Skin of body (tissue), 2 donors: ENCODE results near the gene CX3CL1. TPM values are rescaled to one million over a fixed set of nuclear protein-coding genes. Genes with fewer than 3 reads are reported as not detected.
"Not testable (repeated sequence)": the region's sequence is repeated elsewhere in the genome, so short reads cannot be mapped to it uniquely, and the experiment has no call there.

ENCODE experiments used
- DNase-seq: peaks from one replicate; lab custom pipeline; 2025; lab: John Stamatoyannopoulos, UW
- total RNA-seq: library from RNA; depleted of rRNA; stranded (reverse); fragments of >200 nt; gene quantifications from one replicate; pipeline ENCODE4 v1.2.3, GENCODE V29; 2014

Gene CX3CL1
- 2.6 TPM for total RNA-seq

DNA sequence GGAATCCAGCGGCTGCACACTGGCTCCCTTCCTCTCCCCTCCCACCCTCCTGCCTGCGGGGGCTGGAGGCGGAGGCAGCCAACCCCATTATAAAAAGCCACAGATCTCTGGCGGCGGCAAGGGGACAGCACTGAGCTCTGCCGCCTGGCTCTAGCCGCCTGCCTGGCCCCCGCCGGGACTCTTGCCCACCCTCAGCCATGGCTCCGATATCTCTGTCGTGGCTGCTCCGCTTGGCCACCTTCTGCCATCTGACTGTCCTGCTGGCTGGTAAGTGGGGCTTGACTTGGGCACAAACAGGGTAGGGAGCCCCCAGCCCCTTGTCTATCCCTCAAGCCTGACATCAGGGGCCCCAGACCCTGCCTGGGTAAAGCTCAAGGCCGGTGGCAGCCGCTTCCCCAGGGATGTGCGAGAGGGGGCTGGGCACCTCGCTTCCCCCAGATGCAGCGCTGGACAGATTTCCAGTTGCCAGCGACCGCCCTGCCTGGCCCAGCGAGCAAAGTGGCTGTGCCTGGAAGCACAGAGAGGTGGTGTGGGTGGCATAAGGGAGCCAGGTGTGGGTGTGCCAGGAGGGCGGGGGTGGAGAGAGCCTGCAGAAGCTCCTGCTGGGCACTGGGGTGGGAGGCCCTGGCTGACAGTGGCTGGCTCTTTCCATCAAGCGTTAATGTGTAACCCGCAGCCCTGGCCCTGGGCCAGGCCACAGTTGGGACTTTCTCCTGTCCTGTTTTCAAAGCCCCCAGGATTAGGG is at the start of gene CX3CL1:
CX3CL1 (plus strand) TSS at position 119 of the 745 bp plus-strand sequence; CDS start at position 198, 79 bp downstream.
- DNase-seq, result no peak

DNA sequence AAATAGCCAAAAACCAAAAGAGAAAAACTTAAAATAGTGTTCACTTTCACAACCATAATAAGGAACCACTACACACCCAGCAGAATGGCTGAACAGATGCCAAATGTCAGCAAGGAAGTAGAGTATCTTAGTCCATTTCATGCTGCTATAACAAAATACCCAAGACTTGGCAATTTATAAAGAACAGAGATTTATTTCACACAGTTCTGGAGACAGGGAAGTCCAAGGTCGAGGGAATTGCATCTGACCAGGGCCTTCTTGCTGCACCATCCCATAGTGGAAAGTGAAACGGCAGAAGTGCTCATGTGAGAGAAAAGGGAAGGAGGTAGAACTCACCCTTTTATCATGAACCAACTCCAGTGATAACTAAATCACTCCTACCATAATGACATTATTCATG is 47.5 kb upstream of the CX3CL1 start:
- DNase-seq, result no peak

DNA sequence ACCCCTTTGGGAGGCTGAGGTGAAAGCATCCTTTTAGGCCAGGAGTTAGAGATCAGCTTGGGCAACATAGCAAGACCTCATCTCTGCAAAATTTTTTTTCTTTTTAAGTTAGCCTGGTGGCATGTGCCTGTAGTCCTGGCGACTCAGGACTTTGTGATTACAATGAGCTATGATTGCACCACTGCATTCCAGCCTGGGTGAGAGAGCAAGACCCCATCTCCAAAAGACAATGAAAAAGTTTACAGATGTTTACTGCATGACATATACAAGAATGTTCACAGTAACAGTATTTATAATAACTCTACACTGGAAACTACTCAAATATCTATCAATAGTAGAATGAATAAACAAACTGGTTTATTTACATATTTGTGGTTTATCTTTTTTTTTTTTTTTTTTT is 46.8 kb upstream of the CX3CL1 start:
- DNase-seq, result no peak

DNA sequence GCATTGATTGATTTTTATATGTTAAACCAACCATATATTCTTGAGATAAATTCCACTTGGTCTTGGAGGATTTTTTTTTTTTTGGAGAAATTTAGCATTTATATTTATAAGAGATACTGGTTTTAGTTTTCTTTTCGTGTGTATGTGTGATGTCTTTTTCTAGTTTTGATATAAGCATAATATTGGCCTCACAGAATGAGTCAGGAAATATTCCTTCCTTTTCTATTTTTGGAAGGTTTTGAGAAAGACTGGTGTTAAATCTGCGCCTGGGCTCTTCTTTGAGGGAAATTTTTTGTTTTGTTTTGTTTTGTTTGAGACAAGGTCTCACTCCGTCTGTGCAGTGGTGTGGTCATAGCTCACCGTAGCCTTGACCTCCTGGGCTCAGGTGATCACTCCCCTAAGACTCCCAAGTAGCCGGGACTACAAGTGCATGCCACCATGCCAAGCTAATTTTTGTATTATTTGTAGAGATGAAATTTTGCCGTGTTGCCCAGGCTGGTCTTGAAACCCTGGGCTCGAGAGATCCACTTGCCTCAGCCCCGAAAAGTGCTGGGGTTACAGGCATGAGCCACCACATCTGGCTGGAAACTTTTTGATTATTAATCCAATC is 42.5 kb upstream of the CX3CL1 start:
- DNase-seq, result no peak

DNA sequence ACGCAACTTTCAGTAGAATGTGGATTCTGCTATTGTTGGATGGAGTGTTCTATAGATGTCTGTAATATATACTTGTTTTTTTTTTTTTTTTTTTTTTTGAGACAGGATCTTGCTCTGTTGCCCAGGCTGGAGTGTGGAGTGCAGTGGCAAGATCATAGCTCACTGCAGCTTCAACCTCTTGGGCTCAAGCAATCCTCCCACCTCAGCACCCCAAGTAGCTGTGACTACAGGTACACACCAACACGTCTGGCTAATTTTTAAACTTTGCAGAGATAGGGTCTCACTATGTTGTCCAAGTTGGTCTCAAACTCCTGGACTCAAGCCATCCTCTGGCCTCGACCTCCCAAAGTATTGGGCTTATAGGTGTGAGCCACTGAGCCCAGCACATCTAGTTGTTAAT is 40.9 kb upstream of the CX3CL1 start:
- DNase-seq, result no peak

DNA sequence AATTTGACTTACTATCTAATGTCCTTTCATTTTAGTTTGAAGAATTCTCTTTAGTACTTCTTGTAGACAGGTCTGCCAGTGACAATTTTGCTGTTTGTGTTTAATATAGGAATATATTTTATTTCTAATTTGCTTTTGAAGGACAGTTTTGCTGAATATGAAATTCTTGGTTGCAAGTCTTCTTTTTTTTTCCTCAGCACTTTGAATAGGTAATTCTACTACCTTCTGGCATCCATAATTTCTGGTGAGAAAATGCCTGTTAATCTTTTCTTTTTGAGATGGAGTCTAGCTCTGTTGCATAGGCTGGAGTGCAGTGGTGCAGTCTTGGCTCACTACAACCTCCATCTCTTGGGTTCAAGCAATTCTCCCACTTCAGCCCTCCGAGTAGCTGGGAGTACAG is 38.9 kb upstream of the CX3CL1 start:
- DNase-seq, result no peak

DNA sequence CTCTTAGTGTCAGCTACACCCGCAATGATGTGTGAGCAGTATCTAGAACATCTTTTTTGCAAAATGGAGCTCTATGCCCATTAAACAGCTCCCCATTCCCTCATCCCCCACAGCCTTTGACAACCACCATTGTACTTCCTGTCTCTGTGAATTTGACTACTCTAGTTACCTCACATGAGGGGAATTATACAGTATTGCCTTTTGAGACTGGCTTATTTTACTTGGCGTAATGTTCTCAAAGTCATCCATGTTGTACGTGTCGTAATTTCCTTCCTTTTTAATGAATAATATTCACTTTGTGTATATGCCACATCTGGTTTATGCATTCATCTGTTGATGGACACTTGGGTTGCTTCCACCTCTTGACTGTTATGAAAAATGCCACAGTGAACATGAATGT is 36.9 kb upstream of the CX3CL1 start:
- no peak for DNase-seq

DNA sequence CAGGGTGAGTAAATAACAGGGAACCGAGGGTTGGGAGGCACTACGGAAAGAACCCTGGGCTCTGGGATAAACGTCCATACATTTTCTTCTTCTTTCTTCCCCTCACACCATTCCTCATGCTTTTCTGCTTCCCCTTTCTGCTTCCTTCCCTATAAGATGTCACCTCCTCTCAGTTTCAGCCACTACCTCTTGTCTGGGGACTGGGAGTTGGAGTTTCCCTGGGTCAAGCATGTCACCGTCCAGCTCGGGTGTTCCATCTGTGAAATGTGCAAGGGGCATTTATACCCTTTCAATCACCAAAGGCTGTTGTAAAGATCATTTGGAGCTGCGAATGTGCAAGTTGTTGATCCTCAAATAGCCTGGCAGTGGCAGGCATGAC is 31.2 kb upstream of the CX3CL1 start:
- DNase-seq, result no peak

DNA sequence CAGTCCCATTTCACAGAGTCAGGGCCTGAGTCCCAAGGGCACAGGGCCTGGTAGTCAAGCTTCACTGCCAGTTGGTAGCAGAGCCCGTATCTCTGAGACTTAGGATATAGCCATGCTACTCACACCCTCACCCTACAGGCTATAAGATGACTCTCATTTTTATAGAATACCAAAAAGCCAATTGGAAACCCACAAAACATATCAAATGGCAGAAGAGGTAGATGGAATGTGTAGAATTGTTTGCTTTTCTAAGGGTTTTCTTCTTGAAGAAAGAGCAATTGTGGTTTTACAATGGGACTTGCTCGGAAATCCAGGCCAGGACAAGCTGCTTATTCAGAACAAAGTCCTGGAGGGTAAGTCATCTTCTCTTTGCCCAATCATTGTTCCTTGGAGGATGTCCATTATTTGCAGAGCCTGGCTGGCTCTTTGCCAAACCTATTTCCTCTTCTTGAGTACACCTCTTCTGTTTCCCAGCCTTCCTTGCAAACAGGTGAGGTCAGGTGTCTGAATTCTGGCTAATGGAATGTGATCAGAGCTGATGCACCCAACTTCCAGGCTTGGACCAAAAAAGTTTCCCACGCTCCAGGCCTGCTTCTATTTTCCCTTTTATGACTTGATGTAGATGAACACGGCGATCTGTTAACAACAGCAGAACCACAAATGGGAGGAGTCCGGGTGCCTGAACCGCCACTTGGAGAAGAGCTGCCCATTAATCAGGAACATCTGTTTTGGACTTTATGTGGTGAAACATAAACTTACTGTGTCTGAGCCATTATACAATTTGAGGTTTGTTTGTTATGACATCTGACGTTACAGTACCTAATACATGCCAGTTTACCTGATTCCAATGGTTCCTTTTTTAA is 30.6 kb upstream of the CX3CL1 start:
- DNase-seq, result peak; percentile 13

DNA sequence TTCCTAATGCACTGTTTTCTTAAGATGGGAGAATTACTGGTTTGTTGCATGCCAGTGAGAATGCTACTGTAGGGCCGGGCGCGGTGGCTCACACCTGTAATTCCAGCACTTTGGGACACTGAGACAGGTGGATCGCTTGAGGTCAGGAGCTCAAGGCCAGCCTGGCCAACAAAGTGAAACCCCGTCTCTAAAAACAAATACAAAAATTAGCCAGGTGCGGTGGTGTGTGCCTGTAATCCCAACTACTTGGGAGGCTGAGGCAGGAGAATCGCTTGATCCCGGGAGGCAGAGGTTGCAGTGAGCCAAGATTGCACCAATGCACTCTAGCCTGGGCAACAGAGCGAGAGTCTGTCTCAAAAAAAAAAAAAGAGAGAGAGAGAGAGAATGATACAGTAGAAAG is 29.7 kb upstream of the CX3CL1 start:
- DNase-seq, result not testable (repeated sequence)

DNA sequence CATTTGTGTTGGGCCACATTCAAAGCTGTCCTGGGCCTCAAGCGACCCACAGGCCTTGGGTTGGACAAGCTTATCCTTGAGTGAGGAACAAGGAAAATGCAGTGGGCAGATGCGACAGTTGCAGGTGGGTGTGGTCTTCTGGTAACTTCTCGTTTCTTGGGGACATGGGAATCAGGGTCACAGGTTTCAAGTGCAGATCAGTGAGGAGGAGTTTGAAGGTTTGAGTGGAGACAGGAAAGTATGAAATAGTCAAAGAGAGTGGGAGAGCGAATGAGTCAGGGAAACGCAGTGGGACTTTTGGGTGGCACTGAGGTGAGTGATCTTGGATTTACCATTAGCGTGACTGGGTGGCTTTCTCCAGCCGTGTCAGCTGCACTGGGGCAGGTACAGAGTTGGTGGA is 29.1 kb upstream of the CX3CL1 start:
- no peak for DNase-seq

DNA sequence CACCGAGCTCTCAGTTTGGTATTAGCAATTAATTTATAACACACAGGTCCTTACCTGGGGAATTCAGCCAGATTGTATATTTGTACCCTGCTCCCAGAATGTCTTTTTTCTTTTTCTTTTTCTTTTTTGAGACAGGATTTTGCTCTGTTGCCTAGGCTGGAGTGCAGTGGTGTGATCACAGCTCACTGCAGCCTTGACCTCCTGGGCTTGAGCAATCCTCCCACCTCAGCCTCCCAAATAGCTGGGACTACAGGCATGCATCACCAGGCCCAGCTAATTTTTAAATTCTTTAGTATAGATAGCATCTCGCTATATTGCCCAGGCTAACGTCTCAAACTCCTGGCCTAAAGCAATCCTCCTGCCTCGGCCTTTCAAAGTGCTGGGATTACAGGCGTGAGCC is 28.2 kb upstream of the CX3CL1 start:
- DNase-seq, result not testable (repeated sequence)

DNA sequence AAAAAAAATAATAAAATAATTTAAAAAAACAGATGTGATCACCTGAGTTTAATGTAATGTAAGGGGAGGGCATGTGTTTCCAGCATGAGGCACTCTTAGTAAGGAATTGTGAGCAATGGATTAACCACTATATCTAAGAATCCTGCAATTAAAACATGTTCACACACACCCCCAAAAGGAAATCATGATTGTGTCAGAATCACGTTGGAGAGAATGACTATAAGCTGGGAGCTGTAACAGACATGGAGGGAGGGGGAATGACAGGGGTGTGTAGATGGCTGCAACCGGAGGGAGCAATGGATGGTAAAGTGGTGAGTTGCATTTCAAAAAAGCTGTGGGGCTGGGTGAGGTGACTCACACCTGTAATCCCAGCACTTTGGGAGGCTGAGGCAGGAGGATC is 27.3 kb upstream of the CX3CL1 start:
- no peak for DNase-seq

DNA sequence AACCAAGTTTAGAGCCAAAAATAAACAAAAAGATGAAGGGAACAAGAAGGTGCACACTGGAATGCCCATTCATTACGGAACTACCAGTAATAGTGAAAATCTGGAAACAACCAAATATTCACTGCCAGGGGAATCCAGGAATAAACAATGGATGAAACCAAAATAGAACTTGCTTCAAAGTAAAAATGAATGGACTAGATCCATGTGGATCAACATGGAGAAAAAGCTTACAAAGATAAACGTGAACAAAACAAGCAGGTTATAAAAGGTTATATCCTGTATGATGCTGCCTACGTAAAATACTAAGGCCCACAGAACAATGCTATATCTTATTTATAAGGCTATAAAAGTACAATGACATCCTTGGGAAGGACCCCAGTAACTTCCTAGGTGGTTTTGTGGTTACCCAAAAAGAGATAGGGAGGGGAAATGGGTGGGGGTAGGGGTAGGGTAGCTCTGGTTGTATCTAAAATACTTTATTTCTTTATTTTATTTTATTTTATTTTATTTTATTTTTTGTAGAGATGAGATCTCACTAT is 26.6 kb upstream of the CX3CL1 start:
- DNase-seq, result no peak

DNA sequence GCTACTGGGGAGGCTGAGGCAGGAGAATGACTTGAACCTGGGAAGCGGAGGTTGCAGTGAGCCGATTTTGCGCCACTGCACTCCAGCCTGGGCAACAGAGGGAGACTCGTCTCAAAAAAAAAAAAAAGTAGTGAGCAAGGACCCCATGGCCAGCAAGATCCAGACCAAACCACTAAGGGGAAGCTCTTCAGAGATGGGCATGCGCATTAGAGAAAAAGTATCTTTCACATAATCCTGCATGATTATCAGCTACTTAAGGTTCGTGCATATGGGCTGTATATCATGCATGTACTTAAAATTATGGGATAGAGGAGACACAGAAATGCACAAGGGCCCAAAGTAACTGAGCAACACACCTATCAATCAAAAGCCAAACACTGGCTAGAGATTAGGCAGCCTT is 24.4 kb upstream of the CX3CL1 start:
- DNase-seq, result no peak

DNA sequence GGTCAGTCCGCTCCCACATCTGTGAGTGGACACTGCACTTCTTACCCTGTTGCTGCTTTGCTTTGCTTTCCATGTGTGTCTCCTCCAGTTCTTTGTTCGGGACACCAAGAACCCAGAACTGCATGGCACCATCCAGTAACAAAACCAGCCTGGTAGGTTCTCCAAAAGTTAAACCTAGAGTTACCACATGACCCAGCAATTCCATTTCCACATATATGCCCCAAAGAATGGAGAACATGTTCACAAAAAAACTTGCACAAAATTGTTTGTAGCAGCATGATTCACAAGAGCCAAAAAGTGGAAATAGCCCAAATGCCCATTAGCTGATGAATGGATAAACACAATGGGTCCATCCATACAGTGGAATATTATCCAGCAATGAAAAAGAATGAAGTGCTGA is 24.0 kb upstream of the CX3CL1 start:
- DNase-seq, result no peak

DNA sequence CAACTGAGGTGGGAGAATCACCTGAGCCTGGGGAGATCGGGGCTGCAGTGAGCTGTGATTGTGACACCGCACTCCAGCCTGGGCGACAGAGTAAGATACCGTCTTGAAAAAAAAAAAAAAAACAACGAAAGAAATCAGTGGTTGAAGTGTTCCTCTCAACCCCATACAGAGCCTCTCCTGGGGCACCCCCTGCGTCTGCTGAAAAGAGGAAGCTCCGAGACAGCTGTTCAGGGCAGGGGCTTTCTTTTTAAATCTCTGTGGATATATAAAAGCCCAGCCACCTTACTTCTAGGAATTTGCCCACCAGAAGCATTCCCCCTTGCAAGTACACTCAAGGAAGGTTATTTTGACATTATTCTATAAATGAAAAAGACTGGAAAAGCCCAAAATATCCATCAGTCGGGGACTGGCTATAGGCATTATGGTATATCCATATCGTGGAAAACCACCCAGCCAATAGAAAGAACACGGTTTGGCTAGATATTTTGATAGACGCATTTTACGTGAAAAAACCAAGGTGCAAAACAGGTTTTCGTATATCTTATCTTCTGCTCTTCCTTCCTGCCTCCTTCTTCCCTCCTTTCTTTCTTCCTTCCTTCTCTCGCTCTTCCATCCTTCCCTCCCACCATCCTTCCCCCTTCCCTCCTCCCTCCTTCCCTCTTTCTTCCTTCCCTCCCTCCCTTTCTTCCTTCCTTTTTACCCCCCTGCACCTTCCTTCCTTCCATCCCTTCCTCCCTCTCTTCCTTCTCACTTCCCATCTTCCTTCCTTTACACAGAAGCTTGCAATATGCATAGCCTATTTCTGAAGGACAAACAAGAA is 22.9 kb upstream of the CX3CL1 start:
- no peak for DNase-seq

DNA sequence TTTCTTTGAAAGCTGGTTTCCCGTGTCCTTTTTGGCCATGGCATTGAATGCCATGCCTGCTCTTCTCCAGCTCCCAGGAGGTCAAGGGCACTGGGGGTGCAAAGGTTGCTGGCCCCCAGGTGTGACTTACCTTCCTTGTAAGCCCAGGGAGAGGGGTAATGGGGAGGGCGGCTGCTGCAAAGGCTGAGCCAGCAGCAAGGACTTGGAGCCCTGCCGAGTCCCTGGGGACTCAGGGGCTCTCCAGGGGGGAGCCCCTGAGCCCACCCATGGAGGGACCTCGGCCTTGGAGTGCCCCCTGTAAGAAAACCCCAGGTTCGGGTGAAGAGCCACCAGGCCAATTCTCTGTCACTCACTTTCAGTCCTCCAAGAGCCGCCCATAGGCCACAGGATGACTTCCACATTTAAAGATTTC is 19.6 kb upstream of the CX3CL1 start:
- no peak for DNase-seq

DNA sequence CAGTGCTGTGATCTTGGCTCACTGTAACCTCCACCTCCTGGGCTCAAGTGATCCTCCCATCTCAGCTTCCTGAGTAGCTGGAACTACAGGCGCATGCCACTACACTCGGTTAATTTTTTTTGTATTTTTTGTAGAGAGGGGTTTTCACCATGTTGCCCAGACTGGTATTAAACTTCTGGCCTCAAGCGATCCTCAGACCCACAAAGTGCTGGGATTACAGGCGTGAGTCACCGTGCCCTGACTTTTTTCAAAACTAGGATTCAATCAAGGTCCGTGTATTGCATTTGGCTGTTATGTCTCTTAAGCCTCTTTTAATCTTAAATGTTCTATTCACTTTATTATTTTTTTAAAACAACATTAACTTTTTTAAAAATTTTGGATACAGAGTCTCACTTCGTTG is 18.0 kb upstream of the CX3CL1 start:
- DNase-seq, result no peak

DNA sequence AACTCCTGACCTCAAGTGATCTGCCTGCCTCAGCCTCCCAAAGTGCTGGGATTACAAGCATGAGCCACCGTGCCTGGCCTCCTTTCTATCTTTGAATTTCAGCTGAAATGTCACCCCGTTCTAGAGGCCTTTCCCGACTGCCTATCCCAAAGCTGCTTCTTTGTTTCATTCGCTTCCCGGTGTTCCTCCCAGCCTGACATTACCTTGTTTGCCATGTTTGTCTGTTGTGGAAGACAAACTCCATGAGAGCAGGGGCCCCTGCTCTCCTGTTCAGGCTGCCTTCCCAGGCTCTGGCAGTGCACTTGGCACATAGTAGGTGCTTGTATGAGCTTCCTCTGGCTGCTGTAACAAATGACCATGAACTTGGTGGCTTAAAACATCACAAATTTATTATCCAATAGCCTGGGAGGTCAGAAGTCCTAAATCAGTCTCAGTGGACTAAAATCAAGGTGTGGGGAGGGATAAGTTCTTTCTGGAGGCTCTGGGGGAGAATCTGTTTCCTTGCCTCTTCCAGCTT is 16.3 kb upstream of the CX3CL1 start:
- DNase-seq, result no peak

DNA sequence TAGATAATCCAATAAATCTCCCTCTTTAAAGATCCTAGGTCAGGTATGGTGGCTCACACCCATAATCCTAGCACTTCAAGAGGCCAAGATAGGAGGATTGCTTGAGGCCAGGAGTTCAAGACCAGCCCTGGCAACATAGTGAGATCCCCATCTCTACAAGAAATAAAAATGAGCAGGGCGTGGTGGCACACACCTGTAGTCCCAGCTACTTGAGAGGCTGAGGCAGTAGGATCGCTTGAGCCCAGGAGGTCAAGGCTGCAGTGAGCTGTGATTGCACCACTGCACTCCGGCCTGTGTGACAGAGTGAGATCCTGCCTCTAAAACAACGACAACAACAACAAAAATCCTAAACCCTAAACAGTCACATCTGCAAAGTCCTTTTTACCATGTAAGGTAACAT is 15.7 kb upstream of the CX3CL1 start:
- no peak for DNase-seq
